GM12873 (cell line): ENCODE measurements around the gene CCDC120.

Experiments used
- CTCF ChIP-seq: IDR thresholded peaks from 2 replicates; pipeline ENCODE4 v1.5.1; 2012; ENCODE audit warnings: low read depth, mild to moderate bottlenecking, moderate library complexity, low read length, control low read depth; ENCODE audit not compliant: insufficient read depth; ENCODE audit errors: missing control alignments

The CCDC120 gene

GRCh38 chrX:49070988-49071387 lies 12.2 kb downstream of the CCDC120 start:
- no peak for TF ChIP-seq CTCF

GRCh38 chrX:49071877-49072711 lies 13.3 kb downstream of the CCDC120 start:
- TF ChIP-seq CTCF = no peak

- TF ChIP-seq CTCF = no peak
These were observed 13.9 kb downstream of the CCDC120 start for GRCh38 chrX:49072712-49073095.

GRCh38 chrX:49073601-49074575 lies 15.1 kb downstream of the CCDC120 start, which contains the start of gene PRAF2:
PRAF2 (minus strand) TSS chrX:49074002; CDS start chrX:49073987, 15 bp downstream.
- no peak for TF ChIP-seq CTCF

- TF ChIP-seq CTCF = no peak
These were observed 16.5 kb downstream of the CCDC120 start for GRCh38 chrX:49075347-49075746.

- TF ChIP-seq CTCF = no peak
These were observed 19.1 kb downstream of the CCDC120 start for GRCh38 chrX:49077941-49078340.
